Dermis blood vessel endothelial cell (primary cell): ENCODE results near the gene OSM. TPM values are rescaled to one million over a fixed set of nuclear protein-coding genes. Genes with fewer than 3 reads are reported as not detected.

Experiments used
- DNase-seq: peaks from one replicate; pipeline ENCODE4 v3.0.0; 2010
- total RNA-seq: library from RNA; depleted of rRNA; stranded (reverse); fragments of >200 nt; gene quantifications from 2 replicates; pipeline ENCODE4 v1.2.3, GENCODE V29; 2014

Gene OSM
- total RNA-seq, 1 donor from 2014 or later: not detected

DNA sequence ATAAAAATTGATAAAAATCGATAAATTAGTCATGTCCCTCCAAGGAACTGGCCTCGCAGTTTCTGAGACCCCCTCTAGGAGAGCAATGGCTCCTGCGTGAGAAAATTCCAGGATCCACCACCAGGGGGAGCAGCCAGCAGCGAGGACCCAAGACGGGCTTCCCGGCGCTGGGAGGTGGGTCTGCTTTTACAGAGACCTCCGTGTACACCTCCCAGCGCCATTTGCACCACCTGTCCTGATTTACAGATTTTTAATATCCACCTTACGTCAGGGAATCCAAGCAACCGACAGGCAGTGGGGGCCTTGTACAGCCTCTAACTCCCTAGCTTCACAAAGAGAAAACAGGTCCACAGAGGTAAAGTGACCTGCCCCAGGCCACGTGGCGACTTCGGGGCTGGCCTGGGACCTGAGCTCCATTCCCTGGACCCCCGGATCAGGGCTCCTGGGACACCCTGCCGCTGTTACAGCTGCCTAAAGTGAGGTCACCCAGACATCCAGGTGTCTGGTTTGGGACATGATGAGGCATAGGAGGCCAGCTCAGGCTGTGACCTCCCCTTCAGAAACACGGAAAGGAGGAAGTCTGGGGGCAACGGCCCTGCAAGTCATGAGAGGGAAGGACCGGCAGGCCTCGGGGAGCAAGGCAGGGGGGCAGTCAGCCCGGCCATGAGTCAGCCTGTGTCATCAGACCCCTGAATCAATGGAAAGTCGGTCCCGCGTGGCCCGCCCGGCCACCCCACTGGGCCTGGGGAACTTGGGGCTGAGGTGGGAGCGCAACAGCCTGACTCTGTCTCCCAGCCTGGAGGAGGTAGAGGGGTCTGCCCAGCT is 3.5 kb downstream of the OSM start:
- DNase-seq: peak; percentile 82

DNA sequence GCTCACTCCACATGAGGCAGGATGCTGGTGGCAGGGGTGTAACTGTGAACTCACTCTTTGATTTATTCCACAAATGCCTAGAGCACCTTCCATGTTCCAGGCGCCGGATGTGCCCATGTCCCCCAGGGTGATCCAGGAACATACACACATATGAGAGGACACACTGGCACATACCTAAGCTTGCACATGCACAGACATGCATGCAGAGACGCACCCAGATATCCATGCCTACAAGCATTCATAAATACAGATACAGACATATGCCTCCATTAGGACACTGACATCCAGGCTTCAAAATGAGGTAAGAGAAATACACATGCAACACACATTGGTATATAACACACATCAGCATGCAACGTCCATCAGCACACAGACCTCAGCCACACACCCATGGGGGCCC is 4.5 kb downstream of the OSM start:
- no peak for DNase-seq

- DNase-seq: no peak
Measured at GRCh38 chr22:30261134-30261533, 5.5 kb downstream of the OSM start.

- DNase-seq: no peak
Measured at GRCh38 chr22:30260682-30261081, 6.0 kb downstream of the OSM start.

DNA sequence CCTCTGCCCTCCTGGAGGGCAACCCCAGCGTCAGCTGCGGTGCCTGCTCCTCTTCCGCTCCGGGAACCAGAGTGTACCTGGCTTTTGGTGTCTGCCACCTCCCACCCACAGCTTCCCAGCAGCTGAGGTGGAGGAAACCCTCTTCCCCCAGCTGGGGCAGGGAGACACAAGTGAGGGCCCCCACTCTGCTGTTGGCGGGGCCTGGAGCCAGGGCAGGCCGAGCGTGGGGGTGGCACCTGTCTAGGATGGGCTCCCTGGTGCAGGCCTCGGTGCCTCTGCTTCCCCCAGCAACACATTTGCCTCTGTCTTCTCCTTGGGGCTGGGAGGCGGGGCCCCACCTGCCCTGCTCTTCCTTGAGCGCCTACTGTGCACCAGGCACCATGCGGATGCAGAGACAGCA is 6.4 kb downstream of the OSM start:
- no peak for DNase-seq

DNA sequence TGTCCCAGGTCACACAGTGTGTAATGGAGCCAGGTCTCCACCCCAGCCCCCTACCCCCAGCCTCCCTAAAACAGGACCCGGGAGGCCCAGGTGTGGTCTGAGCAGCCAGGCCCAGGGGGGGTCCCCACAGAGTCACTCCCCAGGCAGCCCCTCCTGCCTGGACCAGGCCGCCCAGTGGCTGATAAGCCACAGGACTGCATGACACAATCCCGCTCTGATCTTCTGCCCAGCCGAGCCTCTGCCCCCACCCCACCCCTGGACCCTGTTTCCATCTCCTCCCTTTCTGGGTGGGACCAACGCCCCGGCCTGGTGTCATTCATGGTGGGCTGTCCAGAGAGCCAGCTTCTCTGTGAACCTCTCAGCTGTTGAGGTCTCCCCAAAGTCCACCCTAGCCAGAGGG is 12.3 kb downstream of the OSM start:
- DNase-seq: no peak

GRCh38 chr22:30253205-30253852 is 13.3 kb downstream of the OSM start:
- DNase-seq: peak; percentile 32

GRCh38 chr22:30252411-30253204 is 14.0 kb downstream of the OSM start:
- DNase-seq: no peak

GRCh38 chr22:30251711-30252110 is 14.9 kb downstream of the OSM start:
- no peak for DNase-seq

- DNase-seq: no peak
Measured at GRCh38 chr22:30250661-30251267, 15.9 kb downstream of the OSM start.

DNA sequence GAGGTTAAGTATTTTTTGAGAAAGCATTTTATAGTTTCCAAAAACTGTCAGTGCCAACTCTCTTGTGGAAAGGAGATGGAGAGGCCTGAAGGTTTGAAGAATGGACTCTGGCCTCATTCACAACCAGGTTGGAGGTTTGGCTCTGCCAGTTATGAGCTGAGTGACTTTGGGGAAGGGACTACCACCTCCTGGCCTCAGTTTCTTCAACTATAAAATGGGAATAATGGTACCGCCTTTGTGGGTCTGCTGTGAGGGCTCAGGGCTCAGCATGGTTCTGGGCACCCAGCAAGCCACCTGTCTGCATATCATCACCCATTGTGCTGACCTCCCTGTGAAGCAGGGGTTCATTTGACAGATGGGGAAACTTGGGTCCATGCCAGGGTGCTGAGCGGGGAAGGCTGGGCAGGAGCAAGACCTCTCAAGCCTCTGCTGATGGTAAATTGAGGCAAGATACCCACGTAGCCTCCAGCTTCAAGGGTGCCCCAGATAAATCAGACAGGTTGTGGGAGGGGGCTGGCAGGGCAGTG is 16.5 kb downstream of the OSM start:
- DNase-seq: no peak

DNA sequence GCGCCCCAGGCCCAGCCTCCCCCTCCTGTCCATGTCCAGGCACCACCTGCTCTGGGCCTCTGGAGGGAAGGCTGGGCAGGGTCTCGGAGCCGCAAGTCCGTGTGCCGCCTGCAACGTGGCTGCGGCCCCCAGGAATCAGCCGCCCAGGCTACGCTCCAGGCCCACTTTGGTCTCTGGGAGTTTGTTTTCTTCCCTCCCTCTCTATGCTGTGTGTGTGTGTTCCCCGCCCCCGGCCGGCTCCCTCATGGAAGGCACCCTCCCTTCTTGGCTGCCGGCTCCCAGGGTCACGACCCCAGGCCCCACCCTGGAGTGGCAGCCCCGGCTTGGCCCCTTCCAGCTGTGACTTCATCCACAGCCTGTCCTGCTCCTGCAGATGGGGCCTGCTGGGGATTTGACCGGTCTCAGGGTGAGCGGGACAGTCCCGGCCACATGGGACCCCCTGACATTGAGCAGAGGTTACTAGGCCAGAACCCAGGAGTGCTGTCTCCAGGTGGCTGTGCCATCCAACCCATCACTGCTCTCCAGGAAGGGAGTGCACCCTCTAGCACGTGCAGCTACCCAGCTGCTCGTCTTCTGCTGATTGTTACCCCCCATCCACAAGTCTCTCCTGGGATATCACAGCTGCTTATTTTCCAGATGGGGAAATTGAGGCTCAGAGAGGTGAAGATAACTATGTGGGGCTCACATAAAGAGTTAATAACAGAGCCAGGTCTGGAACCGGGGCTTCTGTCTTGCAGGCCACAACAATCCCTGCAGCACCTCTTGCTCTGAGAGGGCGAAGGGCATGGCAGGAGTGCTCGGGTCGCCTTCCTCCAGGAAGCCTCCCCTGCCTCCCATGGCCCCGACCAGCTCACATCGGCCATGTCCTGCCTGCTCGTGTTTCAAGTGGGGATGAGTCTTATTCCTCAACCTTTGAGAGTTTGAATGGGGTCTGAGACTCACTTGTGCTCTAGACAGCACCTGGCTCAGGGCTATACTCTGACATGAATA is 17.3 kb downstream of the OSM start:
- DNase-seq: no peak

- DNase-seq: no peak
Measured at GRCh38 chr22:30248484-30248883, 18.2 kb downstream of the OSM start.

DNA sequence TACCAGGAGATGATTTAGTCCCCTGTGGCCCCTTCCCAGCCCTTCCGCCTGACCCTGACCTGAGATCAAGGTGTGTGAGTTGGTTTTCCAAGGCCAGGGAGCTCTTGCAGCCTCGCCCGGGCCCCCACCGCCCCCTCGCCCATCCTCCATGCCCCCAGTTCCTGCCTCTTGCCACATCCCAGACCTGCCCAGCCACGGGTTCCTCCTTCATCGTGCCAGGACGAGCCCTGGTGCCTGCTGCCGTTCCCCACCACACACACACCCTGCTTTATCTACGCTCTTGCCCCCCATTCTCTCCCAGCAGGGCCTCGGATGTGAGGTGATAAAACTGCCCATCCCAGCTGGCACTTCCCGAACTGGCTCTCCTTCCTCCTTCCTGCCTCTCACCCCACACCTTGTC is 18.7 kb downstream of the OSM start:
- DNase-seq: no peak

- DNase-seq: no peak
Measured at GRCh38 chr22:30247561-30247960, 19.1 kb downstream of the OSM start.

- DNase-seq: no peak
Measured at GRCh38 chr22:30246814-30247376, 19.8 kb downstream of the OSM start.

- DNase-seq: peak; percentile 23
Measured at GRCh38 chr22:30245985-30246813, 20.5 kb downstream of the OSM start, which contains the start of gene LIF. LIF (minus strand) TSS chr22:30246759; CDS start chr22:30246695, 64 bp downstream.

GRCh38 chr22:30245181-30245984 is 21.3 kb downstream of the OSM start:
- no peak for DNase-seq

DNA sequence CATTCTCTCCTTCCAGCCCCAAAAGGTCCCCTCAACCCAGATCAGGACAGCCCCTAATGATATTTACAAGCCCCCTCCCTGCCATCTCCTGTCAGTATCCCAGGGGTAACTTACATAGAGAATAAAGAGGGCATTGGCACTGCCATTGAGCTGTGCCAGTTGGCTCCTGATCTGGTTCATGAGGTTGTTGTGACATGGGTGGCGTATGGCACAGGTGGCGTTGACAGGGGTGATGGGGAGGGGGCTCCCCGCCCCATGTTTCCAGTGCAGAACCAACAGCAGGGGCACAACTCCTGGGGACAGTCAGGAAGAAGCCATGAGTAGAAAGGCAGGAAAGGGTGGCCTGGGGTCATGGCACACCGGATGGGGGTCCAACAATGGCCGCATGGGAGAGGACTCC is 22.0 kb downstream of the OSM start:
- DNase-seq: no peak
